GM19351 (cell line): ENCODE data around the gene EML5.

ENCODE experiments used
- ATAC-seq: cut with Tn5 transposase; IDR thresholded peaks from one replicate; pipeline ENCODE4 v1.9.1; 2021; ENCODE audit warnings: mild to moderate bottlenecking, moderate library complexity; ENCODE audit not compliant: unreplicated experiment

Gene EML5

GRCh38 chr14:88621100-88621499 is 171.7 kb downstream of the EML5 start:
- no peak for ATAC-seq

- ATAC-seq = no peak
Measured at GRCh38 chr14:88618476-88618875, 174.3 kb downstream of the EML5 start.

- ATAC-seq = no peak
Measured at GRCh38 chr14:88617479-88617878, 175.3 kb downstream of the EML5 start.

- no peak for ATAC-seq
Measured at GRCh38 chr14:88616697-88617096, 176.1 kb downstream of the EML5 start.

- ATAC-seq = peak; percentile 70
Measured at GRCh38 chr14:88614218-88614907, 178.4 kb downstream of the EML5 start.

- peak; percentile 73 for ATAC-seq
Measured at GRCh38 chr14:88613552-88614010, 179.2 kb downstream of the EML5 start.

GRCh38 chr14:88612981-88613380 is 179.8 kb downstream of the EML5 start:
- no peak for ATAC-seq

GRCh38 chr14:88611878-88612277 is 180.9 kb downstream of the EML5 start:
- no peak for ATAC-seq

GRCh38 chr14:88607829-88608228 is 184.9 kb downstream of the EML5 start:
- no peak for ATAC-seq

- no peak for ATAC-seq
Measured at GRCh38 chr14:88605594-88605993, 187.2 kb downstream of the EML5 start.

GRCh38 chr14:88604212-88604611 is 188.5 kb downstream of the EML5 start:
- no peak for ATAC-seq

- ATAC-seq = peak; percentile 91
Measured at GRCh38 chr14:88599761-88600439, 192.9 kb downstream of the EML5 start.

GRCh38 chr14:88599326-88599725 is 193.4 kb downstream of the EML5 start:
- peak; percentile 39 for ATAC-seq

- no peak for ATAC-seq
Measured at GRCh38 chr14:88598097-88598675, 194.6 kb downstream of the EML5 start.

GRCh38 chr14:88597601-88598000 is 195.2 kb downstream of the EML5 start:
- no peak for ATAC-seq

GRCh38 chr14:88597038-88597437 is 195.7 kb downstream of the EML5 start:
- ATAC-seq = no peak

GRCh38 chr14:88592031-88592430 is 200.7 kb downstream of the EML5 start:
- no peak for ATAC-seq

- ATAC-seq = no peak
Measured at GRCh38 chr14:88590173-88590572, 202.6 kb downstream of the EML5 start.

GRCh38 chr14:88588081-88588480 is 204.7 kb downstream of the EML5 start:
- no peak for ATAC-seq

- ATAC-seq = no peak
Measured at GRCh38 chr14:88584451-88584850, 208.3 kb downstream of the EML5 start.

- no peak for ATAC-seq
Measured at GRCh38 chr14:88576222-88576621, 216.5 kb downstream of the EML5 start.

- no peak for ATAC-seq
Measured at GRCh38 chr14:88572117-88572516, 220.6 kb downstream of the EML5 start.
